DOHH2 (cell line): Measurements from ENCODE around the gene BMP8B.

Source experiments
- H3F3A ChIP-seq: fragments of 200-600 bp; sonication (generic), shearing (Covaris generic); 2 replicates; pipeline ENCODE4 v1.6.0; 2016; ENCODE audit warnings: antibody characterized with exemption, mild to moderate bottlenecking; ENCODE audit not compliant: control insufficient read depth, insufficient read depth
- H3K27ac ChIP-seq: fragments of 200-600 bp; sonication (generic); 2 replicates; pipeline ENCODE4 v1.5.1; 2014; ENCODE audit warnings: low read depth, mild to moderate bottlenecking, low read length, moderate library complexity
- H3K27me3 ChIP-seq: fragments of 200-600 bp; sonication (generic); 2 replicates; pipeline ENCODE4 v1.6.1; 2014; ENCODE audit warnings: mild to moderate bottlenecking, low read length, mixed read lengths; ENCODE audit not compliant: control insufficient read depth
- H3K36me3 ChIP-seq: fragments of 200-600 bp; sonication (generic); 2 replicates; pipeline ENCODE4 v1.6.1; 2014; ENCODE audit warnings: mild to moderate bottlenecking, low read length, moderate library complexity, mixed read lengths; ENCODE audit not compliant: control insufficient read depth
- H3K4me1 ChIP-seq: fragments of 200-600 bp; sonication (generic); 2 replicates; pipeline ENCODE4 v1.6.1; 2014; ENCODE audit warnings: mild to moderate bottlenecking, low read length, mixed read lengths; ENCODE audit not compliant: control insufficient read depth
- H3K4me2 ChIP-seq: fragments of 200-600 bp; sonication (generic); 2 replicates; pipeline ENCODE4 v1.6.0; 2014; ENCODE audit warnings: mild to moderate bottlenecking, low read length, moderate library complexity
- H3K4me3 ChIP-seq: fragments of 200-600 bp; sonication (generic); 2 replicates; pipeline ENCODE4 v1.5.1; 2014; ENCODE audit warnings: mild to moderate bottlenecking, low read length, mixed read lengths
- H3K79me2 ChIP-seq: fragments of 200-600 bp; sonication (generic); 2 replicates; pipeline ENCODE4 v1.6.1; 2014; ENCODE audit warnings: mild to moderate bottlenecking, low read length, mixed read lengths; ENCODE audit not compliant: control insufficient read depth
- H3K9me2 ChIP-seq: fragments of 200-600 bp; sonication (generic); replicated peaks from 2 replicates; pipeline ENCODE4 v1.6.1; 2014; ENCODE audit warnings: mild to moderate bottlenecking, low read length, mixed read lengths; ENCODE audit not compliant: control insufficient read depth
- H3K9me3 ChIP-seq: fragments of 200-600 bp; sonication (generic); 2 replicates; pipeline ENCODE4 v1.6.1; 2014; ENCODE audit warnings: antibody characterized with exemption, low read length, mixed read lengths; ENCODE audit not compliant: control insufficient read depth, insufficient read depth
- H4K20me1 ChIP-seq: fragments of 200-600 bp; sonication (generic); 2 replicates; pipeline ENCODE4 v1.6.0; 2014; ENCODE audit warnings: low read depth, mild to moderate bottlenecking, antibody characterized with exemption, low read length, moderate library complexity; ENCODE audit not compliant: control insufficient read depth, insufficient read depth
- CTCF ChIP-seq: fragments of 200-600 bp; sonication (generic); IDR thresholded peaks from one replicate; pipeline ENCODE4 v1.5.1; 2014; ENCODE audit warnings: antibody characterized with exemption, mild to moderate bottlenecking, low read depth, low read length; ENCODE audit not compliant: poor library complexity, severe bottlenecking
- EZH2phosphoT487 ChIP-seq: fragments of 200-600 bp; sonication (generic); IDR thresholded peaks from 2 replicates; pipeline ENCODE4 v1.6.1; 2017; ENCODE audit warnings: borderline replicate concordance, mild to moderate bottlenecking, antibody characterized with exemption, low read length, moderate library complexity, mixed read lengths

Gene BMP8B

GRCh38 chr1:39808784-39809517 is 20.3 kb upstream of the BMP8B start:
- no peaks in the 10 kb centered on the region for H3K27me3 ChIP-seq
- no peaks in the 10 kb centered on the region for H3K9me2 ChIP-seq
- no peak overlapping the region for H3K4me2 ChIP-seq
- no peak overlapping the region for H3K27ac ChIP-seq
- no peaks in the 10 kb centered on the region for H3K4me1 ChIP-seq
- no peak for TF ChIP-seq EZH2phosphoT487
- H3K4me3 ChIP-seq: no peak overlapping the region
- no peaks in the 10 kb centered on the region for H3K79me2 ChIP-seq
- H3K36me3 ChIP-seq: no peaks in the 10 kb centered on the region
- H3F3A ChIP-seq: no peaks in the 10 kb centered on the region
- H3K9me3 ChIP-seq: no peaks in the 10 kb centered on the region
- no peaks in the 10 kb centered on the region for H4K20me1 ChIP-seq

- no peaks in the 10 kb centered on the region for H3K4me1 ChIP-seq
- TF ChIP-seq CTCF (no peak), EZH2phosphoT487 (no peak)
These were observed 16.7 kb upstream of the BMP8B start for GRCh38 chr1:39805385-39805784.

GRCh38 chr1:39802496-39803260 is 14.0 kb upstream of the BMP8B start:
- H3K36me3 ChIP-seq: no peaks in the 10 kb centered on the region
- H3K4me2 ChIP-seq: no peak overlapping the region
- no peaks in the 10 kb centered on the region for H4K20me1 ChIP-seq
- no peak overlapping the region for H3K27ac ChIP-seq
- no peak for TF ChIP-seq CTCF
- TF ChIP-seq EZH2phosphoT487: no peak
- peaks cover 13% of the 10 kb centered on the region for H3K4me1 ChIP-seq
- 0 out of 2 replicates have a peak, but pooled peaks cover 4% of the 10 kb centered on the region for H3F3A ChIP-seq
- no peak overlapping the region for H3K4me3 ChIP-seq
- no peaks in the 10 kb centered on the region for H3K9me3 ChIP-seq
- no peaks in the 10 kb centered on the region for H3K9me2 ChIP-seq
- no peaks in the 10 kb centered on the region for H3K79me2 ChIP-seq
- no peaks in the 10 kb centered on the region for H3K27me3 ChIP-seq

More at GRCh38 chr1:39805385-39805784, 16.7 kb upstream of the BMP8B start:
- H3K36me3 ChIP-seq: no peaks in the 10 kb centered on the region
- no peaks in the 10 kb centered on the region for H3K9me3 ChIP-seq
- no peaks in the 10 kb centered on the region for H3K27me3 ChIP-seq
- H3K9me2 ChIP-seq: no peaks in the 10 kb centered on the region
- no peaks in the 10 kb centered on the region for H3F3A ChIP-seq
- no peak overlapping the region for H3K4me2 ChIP-seq
- H3K79me2 ChIP-seq: no peaks in the 10 kb centered on the region
- no peak overlapping the region for H3K27ac ChIP-seq
- H3K4me3 ChIP-seq: no peak overlapping the region
- H4K20me1 ChIP-seq: no peaks in the 10 kb centered on the region

GRCh38 chr1:39800471-39800835 is 11.8 kb upstream of the BMP8B start:
- Histone ChIP-seq H3K27ac (no peak overlapping the region), H3K9me3 (no peaks in the 10 kb centered on the region), H3K4me3 (no peak overlapping the region), H3K27me3 (no peaks in the 10 kb centered on the region), H3K4me2 (no peak overlapping the region), H3K36me3 (no peaks in the 10 kb centered on the region), H3F3A (0 out of 2 replicates have a peak, but pooled peaks cover 4% of the 10 kb centered on the region), H3K9me2 (no peaks in the 10 kb centered on the region), H4K20me1 (no peaks in the 10 kb centered on the region), H3K4me1 (peaks cover 13% of the 10 kb centered on the region), H3K79me2 (no peaks in the 10 kb centered on the region)
- TF ChIP-seq CTCF: no peak
- TF ChIP-seq EZH2phosphoT487: no peak
